CD4-positive, alpha-beta T cell (primary cell): ENCODE measurements around the gene KCNIP2. TPM values are rescaled to one million over a fixed set of nuclear protein-coding genes. Genes with fewer than 3 reads are reported as not detected.

ENCODE experiments used
- ATAC-seq: fragments of 200-7000 bp; cut with Tn5 transposase; one replicate; pipeline ENCODE4 v1.10.0; 2022; ENCODE audit warnings: mild to moderate bottlenecking; ENCODE audit not compliant: poor library complexity
- CTCF ChIA-PET: fragments of 350-600 bp; sonication (Branson Sonifier 250); formaldehyde crosslinking; loops from one replicate; lab custom pipeline; 2021; ENCODE audit warnings: antibody characterized with exemption, inconsistent platforms; lab: Charles Lee
- POLR2A ChIA-PET: fragments of 350-600 bp; sonication (Branson Sonifier 250); formaldehyde crosslinking; loops from one replicate; lab custom pipeline; 2021; ENCODE audit warnings: antibody characterized with exemption, inconsistent platforms; lab: Charles Lee
- DNase-seq, 14 experiments: peaks; one replicate each; pipeline ENCODE4 v3.0.0-alpha.2; 2013 to 2020; ENCODE audit warnings: mixed read lengths in 2 of 14
- H3K27ac ChIP-seq, 2 donors: one replicate each; pipeline versions ENCODE4 v1.5.1 to v1.7.0; 2013; ENCODE audit warnings: low read length in 2 of 2, low read depth in 1 of 2, mild to moderate bottlenecking in 1 of 2
- H3K27me3 ChIP-seq, 2 experiments: 1 replicate in 1 of 2; 2 replicates in 1 of 2; pipeline versions ENCODE4 v1.6.1 to v1.7.0; 2013; ENCODE audit warnings: low read length in 2 of 2, control low read depth in 1 of 2, mild to moderate bottlenecking in 1 of 2, moderate library complexity in 1 of 2; ENCODE audit not compliant: insufficient read depth in 2 of 2, control insufficient read depth in 1 of 2
- H3K36me3 ChIP-seq: one replicate; pipeline ENCODE4 v1.6.1; 2013; ENCODE audit warnings: low read length, control low read depth; ENCODE audit not compliant: insufficient read depth
- H3K4me1 ChIP-seq: one replicate; pipeline ENCODE4 v1.6.1; 2013; ENCODE audit warnings: low read length, control low read depth; ENCODE audit not compliant: insufficient read depth
- H3K4me3 ChIP-seq: one replicate; pipeline ENCODE4 v1.5.1; 2013; ENCODE audit warnings: mild to moderate bottlenecking, low read length, moderate library complexity
- H3K9me3 ChIP-seq, 2 experiments: 1 replicate in 1 of 2; 2 replicates in 1 of 2; pipeline versions ENCODE4 v1.6.1 to v1.7.0; 2013; ENCODE audit warnings: low read length in 2 of 2, mild to moderate bottlenecking in 2 of 2, control low read depth in 1 of 2, moderate library complexity in 1 of 2; ENCODE audit not compliant: control insufficient read depth in 1 of 2, insufficient read depth in 1 of 2
- H3K27ac Mint-ChIP-seq: one replicate; pipeline ENCODE4 v1.8.0; 2020; ENCODE audit warnings: mixed read lengths
- H3K27me3 Mint-ChIP-seq: one replicate; pipeline ENCODE4 v1.8.0; 2021; ENCODE audit warnings: mixed read lengths
- H3K36me3 Mint-ChIP-seq: one replicate; pipeline ENCODE4 v1.8.0; 2021; ENCODE audit warnings: low read depth, mixed read lengths
- H3K4me1 Mint-ChIP-seq: one replicate; pipeline ENCODE4 v1.8.0; 2021; ENCODE audit warnings: low read depth, mixed read lengths
- H3K4me3 Mint-ChIP-seq: one replicate; pipeline ENCODE4 v1.8.0; 2020; ENCODE audit warnings: mild to moderate bottlenecking, mixed read lengths
- H3K9me3 Mint-ChIP-seq: one replicate; pipeline ENCODE4 v1.8.0; 2020; ENCODE audit warnings: mixed read lengths
- CTCF ChIP-seq: fragments of 200-600 bp; IDR thresholded peaks from one replicate; pipeline ENCODE4 v1.8.0; 2022; ENCODE audit warnings: antibody characterized with exemption, mild to moderate bottlenecking
- intact Hi-C, 2 experiments: fragments of 100-400 bp; cut with DNase I in 1 of 2; cut with micrococcal nuclease in 1 of 2; formaldehyde crosslinking; loops; one replicate each; pipeline versions ENCODE4 v1.15.1 to v1.9.0; 2023 to 2025; cut with DNase I, micrococcal nuclease
- total RNA-seq, 174 experiments: library from RNA in 2 of 174; stranded (reverse) in 2 of 174; gene quantifications; one replicate each; pipeline ENCODE4 v1.2.3 and lab custom pipeline; 2021 to 2026

The KCNIP2 gene
- total RNA-seq, 2 experiments from 2014 or later, result 0.77 to 1.6 TPM

GRCh38 chr10:101886521-101887312, 43.1 kb upstream of the KCNIP2 start:
- no peaks in the 10 kb centered on the region for H3K9me3 ChIP-seq
- Mint-ChIP-seq H3K27me3 (no peaks in the 10 kb centered on the region), H3K9me3 (no peaks in the 10 kb centered on the region), H3K36me3 (peaks cover 46% of the 10 kb centered on the region), H3K4me1 (peaks cover 3% of the 10 kb centered on the region), H3K4me3 (no peak overlapping the region), H3K27ac (no peak overlapping the region)
- no peak overlapping the region for H3K27ac ChIP-seq
- ChIA-PET CTCF (no interaction called here), POLR2A (no interaction called here)
- H3K4me1 ChIP-seq, result no peaks in the 10 kb centered on the region
- DNase-seq (no peak), ATAC-seq (no peak)
- no peak overlapping the region for H3K4me3 ChIP-seq
- intact Hi-C loops, result loop anchor here in 1 of 2 experiments (10.0 kb wide), 1 partner anchor 118 kb away; no protein-coding TSS in a partner anchor
- TF ChIP-seq CTCF, result no peak
- no peaks in the 10 kb centered on the region for H3K27me3 ChIP-seq
- peaks cover 16% of the 10 kb centered on the region for H3K36me3 ChIP-seq

GRCh38 chr10:101881036-101881774, 37.6 kb upstream of the KCNIP2 start:
- ATAC-seq, result no peak
- Histone ChIP-seq H3K36me3 (peaks cover 22% of the 10 kb centered on the region), H3K9me3 (no peaks in the 10 kb centered on the region), H3K27me3 (no peaks in the 10 kb centered on the region), H3K27ac (no peak overlapping the region), H3K4me3 (no peak overlapping the region), H3K4me1 (no peaks in the 10 kb centered on the region)
- no peak for DNase-seq
- Mint-ChIP-seq H3K4me1 (peaks cover 8% of the 10 kb centered on the region), H3K36me3 (peaks cover 49% of the 10 kb centered on the region), H3K27me3 (no peaks in the 10 kb centered on the region), H3K27ac (no peak overlapping the region), H3K4me3 (no peak overlapping the region), H3K9me3 (no peaks in the 10 kb centered on the region)
- POLR2A ChIA-PET, result no interaction called here
- TF ChIP-seq CTCF, result no peak
- CTCF ChIA-PET, result no interaction called here
- intact Hi-C loops, result loop anchor here in 1 of 2 experiments (10.0 kb wide), 1 partner anchor 124 kb away; no protein-coding TSS in a partner anchor

- POLR2A ChIA-PET, result no interaction called here
Observed at GRCh38 chr10:101880232-101880573, 36.6 kb upstream of the KCNIP2 start.

More at GRCh38 chr10:101880232-101880573, 36.6 kb upstream of the KCNIP2 start:
- CTCF ChIA-PET, result no interaction called here
- H3K36me3 ChIP-seq, result peaks cover 18% of the 10 kb centered on the region
- no peak overlapping the region for H3K27ac Mint-ChIP-seq
- H3K9me3 ChIP-seq, result no peaks in the 10 kb centered on the region
- H3K27me3 ChIP-seq, result no peaks in the 10 kb centered on the region
- no peaks in the 10 kb centered on the region for H3K4me1 ChIP-seq
- no peak for TF ChIP-seq CTCF
- H3K27ac ChIP-seq, result no peak overlapping the region
- no peaks in the 10 kb centered on the region for H3K27me3 Mint-ChIP-seq
- no peaks in the 10 kb centered on the region for H3K9me3 Mint-ChIP-seq
- no peak overlapping the region for H3K4me3 ChIP-seq
- ATAC-seq (no peak), DNase-seq (no peak)
- peaks cover 16% of the 10 kb centered on the region for H3K4me1 Mint-ChIP-seq
- intact Hi-C loops, result loop anchor here in 1 of 2 experiments (10.0 kb wide), 1 partner anchor 125 kb away; no protein-coding TSS in a partner anchor
- peaks cover 52% of the 10 kb centered on the region for H3K36me3 Mint-ChIP-seq
- H3K4me3 Mint-ChIP-seq, result no peak overlapping the region
